ENCODE results near the gene NFYC.

NFYC gene

DNA sequence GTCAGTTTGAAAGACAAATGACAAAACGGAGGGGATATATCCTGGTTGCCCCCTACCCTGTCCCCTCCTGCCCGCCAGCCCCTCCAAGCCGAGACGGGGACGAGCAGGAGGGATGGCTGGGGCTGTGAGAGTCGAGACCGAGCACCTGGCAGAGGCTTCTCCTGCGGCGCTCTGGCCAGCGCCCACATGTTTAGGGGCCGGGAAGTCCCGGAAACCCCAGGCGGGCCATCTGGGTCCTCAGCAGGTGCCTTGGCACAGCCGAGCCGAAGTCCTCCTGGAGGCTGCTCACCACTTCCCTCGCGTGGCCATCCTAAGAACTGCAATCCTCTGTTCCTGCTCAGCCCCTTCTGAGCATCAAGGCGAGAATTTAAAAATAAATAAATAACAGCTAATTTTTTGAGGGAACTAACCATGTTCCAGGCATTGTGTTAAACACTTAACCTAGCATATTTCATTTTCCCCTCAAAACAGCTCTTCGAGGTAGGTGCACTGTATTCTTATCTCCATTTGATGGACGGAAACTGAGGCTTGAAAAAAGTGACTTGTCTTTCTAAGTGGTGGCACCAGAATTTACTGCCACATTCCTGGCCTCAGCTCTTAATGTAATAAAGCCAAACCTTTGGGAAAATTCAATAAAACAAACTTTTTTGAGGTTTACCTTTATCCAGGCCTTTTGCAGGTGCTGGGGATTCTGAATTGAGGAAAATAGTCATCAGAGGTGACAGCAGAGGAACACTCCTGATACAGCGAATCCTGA is 22.6 kb upstream of the NFYC start (continued):
- TF ChIP-seq, protein P1, sequence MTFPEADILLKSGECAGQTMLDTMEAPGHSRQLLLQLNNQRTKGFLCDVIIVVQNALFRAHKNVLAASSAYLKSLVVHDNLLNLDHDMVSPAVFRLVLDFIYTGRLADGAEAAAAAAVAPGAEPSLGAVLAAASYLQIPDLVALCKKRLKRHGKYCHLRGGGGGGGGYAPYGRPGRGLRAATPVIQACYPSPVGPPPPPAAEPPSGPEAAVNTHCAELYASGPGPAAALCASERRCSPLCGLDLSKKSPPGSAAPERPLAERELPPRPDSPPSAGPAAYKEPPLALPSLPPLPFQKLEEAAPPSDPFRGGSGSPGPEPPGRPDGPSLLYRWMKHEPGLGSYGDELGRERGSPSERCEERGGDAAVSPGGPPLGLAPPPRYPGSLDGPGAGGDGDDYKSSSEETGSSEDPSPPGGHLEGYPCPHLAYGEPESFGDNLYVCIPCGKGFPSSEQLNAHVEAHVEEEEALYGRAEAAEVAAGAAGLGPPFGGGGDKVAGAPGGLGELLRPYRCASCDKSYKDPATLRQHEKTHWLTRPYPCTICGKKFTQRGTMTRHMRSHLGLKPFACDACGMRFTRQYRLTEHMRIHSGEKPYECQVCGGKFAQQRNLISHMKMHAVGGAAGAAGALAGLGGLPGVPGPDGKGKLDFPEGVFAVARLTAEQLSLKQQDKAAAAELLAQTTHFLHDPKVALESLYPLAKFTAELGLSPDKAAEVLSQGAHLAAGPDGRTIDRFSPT (tag by site-specific recombination; IDR thresholded peaks at IDR 0.05): peak; percentile 52; the same call in 1 of the 2 replicates
- TF ChIP-seq ZNF654 (tag by site-specific recombination; IDR thresholded peaks at IDR 0.05; ENCODE audit: low read depth) (peak; percentile 31), ZNF10 (tag by site-specific recombination; IDR thresholded peaks at IDR 0.05) (peak; percentile 92), ZNF501 (tag by site-specific recombination; IDR thresholded peaks at IDR 0.05) (no peak), MEIS1 (CRISPR knock-in tag; IDR thresholded peaks at IDR 0.05; ENCODE audit: borderline replicate concordance) (no peak), ZNF366 (tag by site-specific recombination; conservative IDR thresholded peaks at IDR 0.05) (no peak), ZNF394 (tag by site-specific recombination; IDR thresholded peaks at IDR 0.05; ENCODE audit: borderline replicate concordance) (no peak), ZIC2 (tag by site-specific recombination; IDR thresholded peaks at IDR 0.05) (peak; percentile 89), KLF9 (tag by site-specific recombination; IDR thresholded peaks at IDR 0.05; ENCODE audit: low read depth) (no peak), IKZF3 (tag by site-specific recombination; IDR thresholded peaks at IDR 0.05) (no peak), ZNF768 (tag by site-specific recombination; IDR thresholded peaks at IDR 0.05) (no peak), ZNF529 (tag by site-specific recombination; IDR thresholded peaks at IDR 0.05; ENCODE audit: insufficient replicate concordance) (no peak), ZNF433 (tag by site-specific recombination; IDR thresholded peaks at IDR 0.05; ENCODE audit: low read depth) (no peak), GLI4 (tag by site-specific recombination; IDR thresholded peaks at IDR 0.05) (no peak), ZNF121 (tag by site-specific recombination; IDR thresholded peaks at IDR 0.05) (no peak), YY1 (tag by site-specific recombination; IDR thresholded peaks at IDR 0.05) (no peak), KLF7 (tag by site-specific recombination; IDR thresholded peaks at IDR 0.05; ENCODE audit: borderline replicate concordance) (no peak), ZSCAN23 (tag by site-specific recombination; IDR thresholded peaks at IDR 0.05) (no peak)
- TF ChIP-seq, protein P2, sequence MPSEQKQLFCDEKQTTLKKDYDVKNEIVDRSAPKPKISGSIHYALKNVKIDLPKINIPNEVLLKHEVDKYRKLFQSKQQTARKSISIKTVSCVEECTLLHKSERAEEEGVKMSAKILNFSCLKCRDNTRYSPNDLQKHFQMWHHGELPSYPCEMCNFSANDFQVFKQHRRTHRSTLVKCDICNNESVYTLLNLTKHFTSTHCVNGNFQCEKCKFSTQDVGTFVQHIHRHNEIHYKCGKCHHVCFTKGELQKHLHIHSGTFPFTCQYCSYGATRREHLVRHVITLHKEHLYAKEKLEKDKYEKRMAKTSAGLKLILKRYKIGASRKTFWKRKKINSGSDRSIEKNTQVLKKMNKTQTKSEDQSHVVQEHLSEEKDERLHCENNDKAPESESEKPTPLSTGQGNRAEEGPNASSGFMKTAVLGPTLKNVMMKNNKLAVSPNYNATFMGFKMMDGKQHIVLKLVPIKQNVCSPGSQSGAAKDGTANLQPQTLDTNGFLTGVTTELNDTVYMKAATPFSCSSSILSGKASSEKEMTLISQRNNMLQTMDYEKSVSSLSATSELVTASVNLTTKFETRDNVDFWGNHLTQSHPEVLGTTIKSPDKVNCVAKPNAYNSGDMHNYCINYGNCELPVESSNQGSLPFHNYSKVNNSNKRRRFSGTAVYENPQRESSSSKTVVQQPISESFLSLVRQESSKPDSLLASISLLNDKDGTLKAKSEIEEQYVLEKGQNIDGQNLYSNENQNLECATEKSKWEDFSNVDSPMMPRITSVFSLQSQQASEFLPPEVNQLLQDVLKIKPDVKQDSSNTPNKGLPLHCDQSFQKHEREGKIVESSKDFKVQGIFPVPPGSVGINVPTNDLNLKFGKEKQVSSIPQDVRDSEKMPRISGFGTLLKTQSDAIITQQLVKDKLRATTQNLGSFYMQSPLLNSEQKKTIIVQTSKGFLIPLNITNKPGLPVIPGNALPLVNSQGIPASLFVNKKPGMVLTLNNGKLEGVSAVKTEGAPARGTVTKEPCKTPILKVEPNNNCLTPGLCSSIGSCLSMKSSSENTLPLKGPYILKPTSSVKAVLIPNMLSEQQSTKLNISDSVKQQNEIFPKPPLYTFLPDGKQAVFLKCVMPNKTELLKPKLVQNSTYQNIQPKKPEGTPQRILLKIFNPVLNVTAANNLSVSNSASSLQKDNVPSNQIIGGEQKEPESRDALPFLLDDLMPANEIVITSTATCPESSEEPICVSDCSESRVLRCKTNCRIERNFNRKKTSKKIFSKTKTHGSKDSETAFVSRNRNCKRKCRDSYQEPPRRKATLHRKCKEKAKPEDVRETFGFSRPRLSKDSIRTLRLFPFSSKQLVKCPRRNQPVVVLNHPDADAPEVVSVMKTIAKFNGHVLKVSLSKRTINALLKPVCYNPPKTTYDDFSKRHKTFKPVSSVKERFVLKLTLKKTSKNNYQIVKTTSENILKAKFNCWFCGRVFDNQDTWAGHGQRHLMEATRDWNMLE (tag by site-specific recombination; conservative IDR thresholded peaks at IDR 0.05; ENCODE audit: low read depth): no peak
- TF ChIP-seq, protein P3, sequence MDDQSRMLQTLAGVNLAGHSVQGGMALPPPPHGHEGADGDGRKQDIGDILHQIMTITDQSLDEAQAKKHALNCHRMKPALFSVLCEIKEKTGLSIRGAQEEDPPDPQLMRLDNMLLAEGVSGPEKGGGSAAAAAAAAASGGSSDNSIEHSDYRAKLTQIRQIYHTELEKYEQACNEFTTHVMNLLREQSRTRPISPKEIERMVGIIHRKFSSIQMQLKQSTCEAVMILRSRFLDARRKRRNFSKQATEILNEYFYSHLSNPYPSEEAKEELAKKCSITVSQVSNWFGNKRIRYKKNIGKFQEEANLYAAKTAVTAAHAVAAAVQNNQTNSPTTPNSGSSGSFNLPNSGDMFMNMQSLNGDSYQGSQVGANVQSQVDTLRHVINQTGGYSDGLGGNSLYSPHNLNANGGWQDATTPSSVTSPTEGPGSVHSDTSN (CRISPR knock-in tag; IDR thresholded peaks at IDR 0.05): no peak
- TF ChIP-seq, protein P4, sequence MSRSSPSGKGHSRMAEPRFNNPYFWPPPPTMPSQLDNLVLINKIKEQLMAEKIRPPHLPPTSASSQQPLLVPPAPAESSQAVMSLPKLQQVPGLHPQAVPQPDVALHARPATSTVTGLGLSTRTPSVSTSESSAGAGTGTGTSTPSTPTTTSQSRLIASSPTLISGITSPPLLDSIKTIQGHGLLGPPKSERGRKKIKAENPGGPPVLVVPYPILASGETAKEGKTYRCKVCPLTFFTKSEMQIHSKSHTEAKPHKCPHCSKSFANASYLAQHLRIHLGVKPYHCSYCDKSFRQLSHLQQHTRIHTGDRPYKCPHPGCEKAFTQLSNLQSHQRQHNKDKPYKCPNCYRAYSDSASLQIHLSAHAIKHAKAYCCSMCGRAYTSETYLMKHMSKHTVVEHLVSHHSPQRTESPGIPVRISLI (tag by site-specific recombination; IDR thresholded peaks at IDR 0.05): no peak
- TF ChIP-seq, protein P5, sequence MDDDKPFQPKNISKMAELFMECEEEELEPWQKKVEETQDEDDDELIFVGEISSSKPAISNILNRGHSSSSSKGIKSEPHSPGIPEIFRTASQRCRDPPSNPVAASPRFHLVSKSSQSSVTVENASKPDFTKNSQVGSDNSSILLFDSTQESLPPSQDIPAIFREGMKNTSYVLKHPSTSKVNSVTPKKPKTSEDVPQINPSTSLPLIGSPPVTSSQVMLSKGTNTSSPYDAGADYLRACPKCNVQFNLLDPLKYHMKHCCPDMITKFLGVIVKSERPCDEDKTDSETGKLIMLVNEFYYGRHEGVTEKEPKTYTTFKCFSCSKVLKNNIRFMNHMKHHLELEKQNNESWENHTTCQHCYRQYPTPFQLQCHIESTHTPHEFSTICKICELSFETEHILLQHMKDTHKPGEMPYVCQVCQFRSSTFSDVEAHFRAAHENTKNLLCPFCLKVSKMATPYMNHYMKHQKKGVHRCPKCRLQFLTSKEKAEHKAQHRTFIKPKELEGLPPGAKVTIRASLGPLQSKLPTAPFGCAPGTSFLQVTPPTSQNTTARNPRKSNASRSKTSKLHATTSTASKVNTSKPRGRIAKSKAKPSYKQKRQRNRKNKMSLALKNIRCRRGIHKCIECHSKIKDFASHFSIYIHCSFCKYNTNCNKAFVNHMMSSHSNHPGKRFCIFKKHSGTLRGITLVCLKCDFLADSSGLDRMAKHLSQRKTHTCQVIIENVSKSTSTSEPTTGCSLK (tag by site-specific recombination; IDR thresholded peaks at IDR 0.05): no peak

All from HEK293 (cell line).